ENCODE results near the gene HAPLN3.

Gene HAPLN3

DNA sequence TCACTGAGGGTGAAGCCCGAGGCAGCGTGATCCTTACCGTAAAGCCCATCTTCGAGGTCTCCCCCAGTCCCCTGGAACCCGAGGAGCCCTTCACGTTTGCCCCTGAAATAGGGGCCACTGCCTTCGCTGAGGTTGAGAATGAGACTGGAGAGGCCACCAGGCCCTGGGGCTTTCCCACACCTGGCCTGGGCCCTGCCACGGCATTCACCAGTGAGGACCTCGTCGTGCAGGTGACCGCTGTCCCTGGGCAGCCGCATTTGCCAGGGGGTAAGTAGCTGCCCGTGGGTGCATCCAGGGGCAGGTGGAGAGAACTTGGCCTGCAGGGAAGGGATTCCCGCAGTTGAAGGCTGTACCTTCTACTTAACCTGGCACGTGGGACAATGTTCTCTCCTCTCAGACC is 49.7 kb downstream of the HAPLN3 start:
- Histone ChIP-seq H3K27me3 (replicated peaks; ENCODE audit: control insufficient read depth, insufficient read depth, low read length) (no peaks in the 10 kb centered on the region; the same call in 1 of the 2 replicates), H3K4me3 (replicated peaks; ENCODE audit: low read depth, low read length) (no peak overlapping the region), H3K36me3 (ENCODE audit: control insufficient read depth, insufficient read depth, low read length) (no peaks in the 10 kb centered on the region)
- DNase-seq (ENCODE audit: extremely low read depth, insufficient read length): no peak
- TF ChIP-seq, protein P1, sequence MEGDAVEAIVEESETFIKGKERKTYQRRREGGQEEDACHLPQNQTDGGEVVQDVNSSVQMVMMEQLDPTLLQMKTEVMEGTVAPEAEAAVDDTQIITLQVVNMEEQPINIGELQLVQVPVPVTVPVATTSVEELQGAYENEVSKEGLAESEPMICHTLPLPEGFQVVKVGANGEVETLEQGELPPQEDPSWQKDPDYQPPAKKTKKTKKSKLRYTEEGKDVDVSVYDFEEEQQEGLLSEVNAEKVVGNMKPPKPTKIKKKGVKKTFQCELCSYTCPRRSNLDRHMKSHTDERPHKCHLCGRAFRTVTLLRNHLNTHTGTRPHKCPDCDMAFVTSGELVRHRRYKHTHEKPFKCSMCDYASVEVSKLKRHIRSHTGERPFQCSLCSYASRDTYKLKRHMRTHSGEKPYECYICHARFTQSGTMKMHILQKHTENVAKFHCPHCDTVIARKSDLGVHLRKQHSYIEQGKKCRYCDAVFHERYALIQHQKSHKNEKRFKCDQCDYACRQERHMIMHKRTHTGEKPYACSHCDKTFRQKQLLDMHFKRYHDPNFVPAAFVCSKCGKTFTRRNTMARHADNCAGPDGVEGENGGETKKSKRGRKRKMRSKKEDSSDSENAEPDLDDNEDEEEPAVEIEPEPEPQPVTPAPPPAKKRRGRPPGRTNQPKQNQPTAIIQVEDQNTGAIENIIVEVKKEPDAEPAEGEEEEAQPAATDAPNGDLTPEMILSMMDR (IDR thresholded peaks at IDR 0.05; ENCODE audit: insufficient read depth, low read length, poor library complexity, severe bottlenecking): no peak

DNA sequence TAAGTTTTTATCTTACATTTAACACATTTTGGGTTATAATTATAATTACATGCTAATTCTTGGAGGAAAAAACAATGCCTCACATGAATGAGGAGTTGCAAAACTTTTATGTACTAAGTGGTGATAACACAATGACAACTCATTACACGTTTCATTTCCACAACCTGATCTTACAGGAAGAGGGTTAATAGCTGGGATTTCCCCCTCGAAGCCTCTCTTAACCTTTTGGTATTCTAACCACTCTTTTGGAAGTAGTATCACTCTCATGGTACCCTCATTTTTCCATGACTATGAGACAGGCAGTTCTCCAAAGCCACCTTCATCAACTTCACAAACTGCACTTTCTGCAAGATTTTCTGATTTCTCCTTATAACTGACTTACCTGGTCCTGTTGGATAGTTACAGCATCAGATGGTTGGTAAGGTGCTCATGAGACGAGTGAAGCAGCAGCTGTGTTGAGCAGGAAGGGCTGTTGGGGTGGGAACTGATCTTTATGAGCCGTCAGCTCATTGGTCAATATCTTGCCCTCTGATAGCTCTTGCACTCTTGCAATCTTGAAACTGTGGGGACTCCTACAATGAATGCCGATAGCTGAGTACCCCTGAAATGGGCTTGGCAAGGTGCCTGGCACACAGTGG is 50.5 kb downstream of the HAPLN3 start:
- TF ChIP-seq, protein P1 (IDR thresholded peaks at IDR 0.05; ENCODE audit: insufficient read depth, low read length, poor library complexity, severe bottlenecking): no peak
- no peak for DNase-seq (ENCODE audit: extremely low read depth, insufficient read length)
- Histone ChIP-seq H3K36me3 (ENCODE audit: control insufficient read depth, insufficient read depth, low read length) (no peaks in the 10 kb centered on the region), H3K27me3 (replicated peaks; ENCODE audit: control insufficient read depth, insufficient read depth, low read length) (no peaks in the 10 kb centered on the region), H3K4me3 (replicated peaks; ENCODE audit: low read depth, low read length) (no peak overlapping the region)

DNA sequence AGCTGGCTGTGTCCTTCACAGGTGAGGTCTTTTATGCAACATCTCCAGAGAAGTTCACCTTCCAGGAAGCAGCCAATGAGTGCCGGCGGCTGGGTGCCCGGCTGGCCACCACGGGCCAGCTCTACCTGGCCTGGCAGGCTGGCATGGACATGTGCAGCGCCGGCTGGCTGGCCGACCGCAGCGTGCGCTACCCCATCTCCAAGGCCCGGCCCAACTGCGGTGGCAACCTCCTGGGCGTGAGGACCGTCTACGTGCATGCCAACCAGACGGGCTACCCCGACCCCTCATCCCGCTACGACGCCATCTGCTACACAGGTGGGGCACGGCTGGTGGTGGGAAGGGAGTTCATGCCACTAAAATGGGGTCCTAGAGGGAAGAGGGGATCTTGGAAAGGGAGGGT is 52.0 kb downstream of the HAPLN3 start:
- DNase-seq (ENCODE audit: extremely low read depth, insufficient read length): no peak
- Histone ChIP-seq H3K36me3 (ENCODE audit: control insufficient read depth, insufficient read depth, low read length) (no peaks in the 10 kb centered on the region), H3K27me3 (replicated peaks; ENCODE audit: control insufficient read depth, insufficient read depth, low read length) (no peaks in the 10 kb centered on the region), H3K4me3 (replicated peaks; ENCODE audit: low read depth, low read length) (no peak overlapping the region)
- TF ChIP-seq, protein P1 (IDR thresholded peaks at IDR 0.05; ENCODE audit: insufficient read depth, low read length, poor library complexity, severe bottlenecking): no peak

DNA sequence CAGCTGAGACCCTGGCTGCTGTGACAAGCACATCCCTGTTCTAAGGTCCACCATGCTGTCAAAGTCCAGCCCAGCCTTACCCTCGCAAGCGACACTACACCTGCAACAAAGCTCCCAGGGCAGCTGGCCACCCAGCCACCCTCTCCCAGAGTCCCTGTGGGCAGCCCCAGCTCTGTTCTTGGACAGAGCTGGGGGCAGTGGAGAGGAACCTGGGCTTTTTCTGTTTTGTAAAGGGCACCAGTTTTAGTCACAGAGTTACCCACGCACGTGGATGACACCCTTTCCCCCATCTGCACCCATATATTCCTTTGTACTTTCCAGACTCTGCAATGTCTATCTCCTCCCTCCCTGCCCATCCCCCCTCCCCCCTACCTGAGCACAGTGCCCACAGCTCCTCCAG is 53.2 kb downstream of the HAPLN3 start:
- H3K27me3 ChIP-seq (replicated peaks; ENCODE audit: control insufficient read depth, insufficient read depth, low read length): no peaks in the 10 kb centered on the region
- no peak for DNase-seq (ENCODE audit: extremely low read depth, insufficient read length)
- no peaks in the 10 kb centered on the region for H3K36me3 ChIP-seq (ENCODE audit: control insufficient read depth, insufficient read depth, low read length)
- no peak overlapping the region for H3K4me3 ChIP-seq (replicated peaks; ENCODE audit: low read depth, low read length)
- TF ChIP-seq, protein P1 (IDR thresholded peaks at IDR 0.05; ENCODE audit: insufficient read depth, low read length, poor library complexity, severe bottlenecking): no peak

DNA sequence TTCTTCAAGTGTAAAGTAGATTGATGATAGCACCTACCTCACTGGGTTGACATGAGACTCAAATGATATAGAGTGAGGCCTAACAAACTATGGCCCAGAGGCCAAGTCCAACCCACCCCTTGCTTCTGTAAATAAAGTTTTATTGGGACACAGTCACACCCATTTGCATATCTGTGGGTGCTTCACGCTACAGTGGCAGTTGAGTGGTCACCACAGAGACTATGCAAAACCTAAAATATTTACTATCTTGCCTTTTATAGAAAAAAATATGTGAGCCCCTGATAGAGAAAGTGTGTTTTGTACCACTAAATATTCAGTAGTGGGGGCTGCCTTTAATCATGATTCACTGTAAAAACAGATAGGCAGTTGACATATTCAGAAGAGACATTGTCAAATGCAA is 54.1 kb downstream of the HAPLN3 start:
- DNase-seq (ENCODE audit: extremely low read depth, insufficient read length): no peak
- H3K27me3 ChIP-seq (replicated peaks; ENCODE audit: control insufficient read depth, insufficient read depth, low read length): no peaks in the 10 kb centered on the region
- TF ChIP-seq, protein P1 (IDR thresholded peaks at IDR 0.05; ENCODE audit: insufficient read depth, low read length, poor library complexity, severe bottlenecking): no peak
- H3K4me3 ChIP-seq (replicated peaks; ENCODE audit: low read depth, low read length): no peak overlapping the region
- no peaks in the 10 kb centered on the region for H3K36me3 ChIP-seq (ENCODE audit: control insufficient read depth, insufficient read depth, low read length)

DNA sequence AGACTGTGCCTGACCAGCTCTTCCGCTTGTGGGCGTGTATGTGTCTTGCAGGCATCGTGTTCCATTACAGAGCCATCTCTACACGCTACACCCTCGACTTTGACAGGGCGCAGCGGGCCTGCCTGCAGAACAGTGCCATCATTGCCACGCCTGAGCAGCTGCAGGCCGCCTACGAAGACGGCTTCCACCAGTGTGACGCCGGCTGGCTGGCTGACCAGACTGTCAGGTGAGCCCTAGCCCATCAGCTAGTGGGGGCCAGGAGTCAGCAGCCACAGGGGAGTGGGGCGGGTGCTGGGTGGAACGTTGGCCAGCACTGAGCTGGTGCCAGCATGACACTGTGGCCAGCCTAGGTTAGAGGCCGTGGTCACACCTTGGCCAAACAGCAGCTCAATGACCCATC is 55.4 kb downstream of the HAPLN3 start:
- no peak for DNase-seq (ENCODE audit: extremely low read depth, insufficient read length)
- no peaks in the 10 kb centered on the region for H3K27me3 ChIP-seq (replicated peaks; ENCODE audit: control insufficient read depth, insufficient read depth, low read length)
- no peak overlapping the region for H3K4me3 ChIP-seq (replicated peaks; ENCODE audit: low read depth, low read length)
- TF ChIP-seq, protein P1 (IDR thresholded peaks at IDR 0.05; ENCODE audit: insufficient read depth, low read length, poor library complexity, severe bottlenecking): no peak
- no peaks in the 10 kb centered on the region for H3K36me3 ChIP-seq (ENCODE audit: control insufficient read depth, insufficient read depth, low read length)

Data from GM06990 (cell line).